ENCODE data around the gene ANGEL2. TPM values are rescaled to one million over a fixed set of nuclear protein-coding genes. Genes with fewer than 3 reads are reported as not detected.

Gene ANGEL2
- total and polyA plus RNA-seq, 2 experiments from 2014 or later: 15.2 to 49.6 TPM

GRCh38 chr1:213053455-213053854, 37.8 kb upstream of the ANGEL2 start:
- TF ChIP-seq CTCF (conservative IDR thresholded peaks at IDR 0.05; ENCODE audit: low read depth in 2 of 2): no peak
- TF ChIP-seq, protein P1, sequence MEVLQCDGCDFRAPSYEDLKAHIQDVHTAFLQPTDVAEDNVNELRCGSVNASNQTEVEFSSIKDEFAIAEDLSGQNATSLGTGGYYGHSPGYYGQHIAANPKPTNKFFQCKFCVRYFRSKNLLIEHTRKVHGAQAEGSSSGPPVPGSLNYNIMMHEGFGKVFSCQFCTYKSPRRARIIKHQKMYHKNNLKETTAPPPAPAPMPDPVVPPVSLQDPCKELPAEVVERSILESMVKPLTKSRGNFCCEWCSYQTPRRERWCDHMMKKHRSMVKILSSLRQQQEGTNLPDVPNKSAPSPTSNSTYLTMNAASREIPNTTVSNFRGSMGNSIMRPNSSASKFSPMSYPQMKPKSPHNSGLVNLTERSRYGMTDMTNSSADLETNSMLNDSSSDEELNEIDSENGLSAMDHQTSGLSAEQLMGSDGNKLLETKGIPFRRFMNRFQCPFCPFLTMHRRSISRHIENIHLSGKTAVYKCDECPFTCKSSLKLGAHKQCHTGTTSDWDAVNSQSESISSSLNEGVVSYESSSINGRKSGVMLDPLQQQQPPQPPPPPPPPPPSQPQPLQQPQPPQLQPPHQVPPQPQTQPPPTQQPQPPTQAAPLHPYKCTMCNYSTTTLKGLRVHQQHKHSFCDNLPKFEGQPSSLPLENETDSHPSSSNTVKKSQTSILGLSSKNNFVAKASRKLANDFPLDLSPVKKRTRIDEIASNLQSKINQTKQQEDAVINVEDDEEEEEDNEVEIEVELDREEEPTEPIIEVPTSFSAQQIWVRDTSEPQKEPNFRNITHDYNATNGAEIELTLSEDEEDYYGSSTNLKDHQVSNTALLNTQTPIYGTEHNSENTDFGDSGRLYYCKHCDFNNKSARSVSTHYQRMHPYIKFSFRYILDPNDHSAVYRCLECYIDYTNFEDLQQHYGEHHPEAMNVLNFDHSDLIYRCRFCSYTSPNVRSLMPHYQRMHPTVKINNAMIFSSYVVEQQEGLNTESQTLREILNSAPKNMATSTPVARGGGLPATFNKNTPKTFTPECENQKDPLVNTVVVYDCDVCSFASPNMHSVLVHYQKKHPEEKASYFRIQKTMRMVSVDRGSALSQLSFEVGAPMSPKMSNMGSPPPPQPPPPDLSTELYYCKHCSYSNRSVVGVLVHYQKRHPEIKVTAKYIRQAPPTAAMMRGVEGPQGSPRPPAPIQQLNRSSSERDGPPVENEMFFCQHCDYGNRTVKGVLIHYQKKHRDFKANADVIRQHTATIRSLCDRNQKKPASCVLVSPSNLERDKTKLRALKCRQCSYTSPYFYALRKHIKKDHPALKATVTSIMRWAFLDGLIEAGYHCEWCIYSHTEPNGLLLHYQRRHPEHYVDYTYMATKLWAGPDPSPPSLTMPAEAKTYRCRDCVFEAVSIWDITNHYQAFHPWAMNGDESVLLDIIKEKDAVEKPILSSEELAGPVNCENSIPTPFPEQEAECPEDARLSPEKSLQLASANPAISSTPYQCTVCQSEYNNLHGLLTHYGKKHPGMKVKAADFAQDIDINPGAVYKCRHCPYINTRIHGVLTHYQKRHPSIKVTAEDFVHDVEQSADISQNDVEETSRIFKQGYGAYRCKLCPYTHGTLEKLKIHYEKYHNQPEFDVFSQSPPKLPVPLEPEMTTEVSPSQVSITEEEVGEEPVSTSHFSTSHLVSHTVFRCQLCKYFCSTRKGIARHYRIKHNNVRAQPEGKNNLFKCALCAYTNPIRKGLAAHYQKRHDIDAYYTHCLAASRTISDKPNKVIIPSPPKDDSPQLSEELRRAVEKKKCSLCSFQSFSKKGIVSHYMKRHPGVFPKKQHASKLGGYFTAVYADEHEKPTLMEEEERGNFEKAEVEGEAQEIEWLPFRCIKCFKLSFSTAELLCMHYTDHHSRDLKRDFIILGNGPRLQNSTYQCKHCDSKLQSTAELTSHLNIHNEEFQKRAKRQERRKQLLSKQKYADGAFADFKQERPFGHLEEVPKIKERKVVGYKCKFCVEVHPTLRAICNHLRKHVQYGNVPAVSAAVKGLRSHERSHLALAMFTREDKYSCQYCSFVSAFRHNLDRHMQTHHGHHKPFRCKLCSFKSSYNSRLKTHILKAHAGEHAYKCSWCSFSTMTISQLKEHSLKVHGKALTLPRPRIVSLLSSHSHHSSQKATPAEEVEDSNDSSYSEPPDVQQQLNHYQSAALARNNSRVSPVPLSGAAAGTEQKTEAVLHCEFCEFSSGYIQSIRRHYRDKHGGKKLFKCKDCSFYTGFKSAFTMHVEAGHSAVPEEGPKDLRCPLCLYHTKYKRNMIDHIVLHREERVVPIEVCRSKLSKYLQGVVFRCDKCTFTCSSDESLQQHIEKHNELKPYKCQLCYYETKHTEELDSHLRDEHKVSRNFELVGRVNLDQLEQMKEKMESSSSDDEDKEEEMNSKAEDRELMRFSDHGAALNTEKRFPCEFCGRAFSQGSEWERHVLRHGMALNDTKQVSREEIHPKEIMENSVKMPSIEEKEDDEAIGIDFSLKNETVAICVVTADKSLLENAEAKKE (CRISPR knock-in tag; IDR thresholded peaks at IDR 0.05): no peak
- no peak for TF ChIP-seq ZNF331 (CRISPR knock-in tag; IDR thresholded peaks at IDR 0.05; ENCODE audit: low read depth)
- TF ChIP-seq EZH2phosphoT487 (IDR thresholded peaks at IDR 0.05; ENCODE audit: unreplicated experiment): no peak
- no peak for TF ChIP-seq JUNB (IDR thresholded peaks at IDR 0.05; ENCODE audit: unreplicated experiment)
- no peak for TF ChIP-seq ZNF114 (CRISPR knock-in tag; IDR thresholded peaks at IDR 0.05)
- TF ChIP-seq NANOG (IDR thresholded peaks at IDR 0.05; ENCODE audit: borderline replicate concordance): no peak
- TF ChIP-seq, protein P2, sequence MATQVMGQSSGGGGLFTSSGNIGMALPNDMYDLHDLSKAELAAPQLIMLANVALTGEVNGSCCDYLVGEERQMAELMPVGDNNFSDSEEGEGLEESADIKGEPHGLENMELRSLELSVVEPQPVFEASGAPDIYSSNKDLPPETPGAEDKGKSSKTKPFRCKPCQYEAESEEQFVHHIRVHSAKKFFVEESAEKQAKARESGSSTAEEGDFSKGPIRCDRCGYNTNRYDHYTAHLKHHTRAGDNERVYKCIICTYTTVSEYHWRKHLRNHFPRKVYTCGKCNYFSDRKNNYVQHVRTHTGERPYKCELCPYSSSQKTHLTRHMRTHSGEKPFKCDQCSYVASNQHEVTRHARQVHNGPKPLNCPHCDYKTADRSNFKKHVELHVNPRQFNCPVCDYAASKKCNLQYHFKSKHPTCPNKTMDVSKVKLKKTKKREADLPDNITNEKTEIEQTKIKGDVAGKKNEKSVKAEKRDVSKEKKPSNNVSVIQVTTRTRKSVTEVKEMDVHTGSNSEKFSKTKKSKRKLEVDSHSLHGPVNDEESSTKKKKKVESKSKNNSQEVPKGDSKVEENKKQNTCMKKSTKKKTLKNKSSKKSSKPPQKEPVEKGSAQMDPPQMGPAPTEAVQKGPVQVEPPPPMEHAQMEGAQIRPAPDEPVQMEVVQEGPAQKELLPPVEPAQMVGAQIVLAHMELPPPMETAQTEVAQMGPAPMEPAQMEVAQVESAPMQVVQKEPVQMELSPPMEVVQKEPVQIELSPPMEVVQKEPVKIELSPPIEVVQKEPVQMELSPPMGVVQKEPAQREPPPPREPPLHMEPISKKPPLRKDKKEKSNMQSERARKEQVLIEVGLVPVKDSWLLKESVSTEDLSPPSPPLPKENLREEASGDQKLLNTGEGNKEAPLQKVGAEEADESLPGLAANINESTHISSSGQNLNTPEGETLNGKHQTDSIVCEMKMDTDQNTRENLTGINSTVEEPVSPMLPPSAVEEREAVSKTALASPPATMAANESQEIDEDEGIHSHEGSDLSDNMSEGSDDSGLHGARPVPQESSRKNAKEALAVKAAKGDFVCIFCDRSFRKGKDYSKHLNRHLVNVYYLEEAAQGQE (IDR thresholded peaks at IDR 0.05; ENCODE audit: unreplicated experiment): no peak
- no peak for TF ChIP-seq EZH2 (IDR thresholded peaks at IDR 0.05; ENCODE audit: low read depth, unreplicated experiment)
- TF ChIP-seq POLR2AphosphoS5 (IDR thresholded peaks at IDR 0.05; ENCODE audit: low read depth): no peak
- no peak for TF ChIP-seq ETS1 (IDR thresholded peaks at IDR 0.05)
- no peak for TF ChIP-seq CREB1 (CRISPR knock-in tag; IDR thresholded peaks at IDR 0.05; ENCODE audit: low read depth)
- TF ChIP-seq STAT1 (IDR thresholded peaks at IDR 0.05; ENCODE audit: unreplicated experiment): no peak
- no peak overlapping the region for H3K27ac ChIP-seq (ENCODE audit: low read depth)
- no peak for ATAC-seq
- H3K4me1 Mint-ChIP-seq: peaks cover 43% of the 10 kb centered on the region
- H3K4me2 ChIP-seq: no peak overlapping the region
- no peaks in the 10 kb centered on the region for H3K27me3 ChIP-seq (ENCODE audit: insufficient read depth)
- H3K36me3 ChIP-seq (ENCODE audit: insufficient read depth): no peaks in the 10 kb centered on the region
- DNase-seq (ENCODE audit: low spot score): no peak
- peaks cover 8% of the 10 kb centered on the region for H3K36me3 Mint-ChIP-seq (ENCODE audit: low read depth)
- no peaks in the 10 kb centered on the region; the same call in 1 of the 2 replicates for H3F3A ChIP-seq (replicated peaks; ENCODE audit: low read depth)
- no peak overlapping the region for H3K4me3 ChIP-seq
- no peak overlapping the region for H3K4me3 Mint-ChIP-seq
- no peaks in the 10 kb centered on the region; the same call in 1 of the 2 replicates for H4K20me1 ChIP-seq (replicated peaks; ENCODE audit: insufficient read depth)
- H3K9me2 ChIP-seq (ENCODE audit: insufficient read depth): peaks cover 7% of the 10 kb centered on the region; the same call in 1 of the 2 replicates
- no peak overlapping the region for H2AFZ ChIP-seq
- peaks cover 21% of the 10 kb centered on the region for H3K4me1 ChIP-seq (ENCODE audit: insufficient read depth)
- peaks cover 9% of the 10 kb centered on the region for H3K27me3 Mint-ChIP-seq (ENCODE audit: insufficient read depth, low read depth, poor library complexity)
- no peak overlapping the region for H3K27ac Mint-ChIP-seq
- peaks cover 4% of the 10 kb centered on the region; the same call in 1 of the 3 replicates for H3K9me3 Mint-ChIP-seq
- peaks cover 67% of the 10 kb centered on the region for H3K79me2 ChIP-seq (replicated peaks; ENCODE audit: insufficient read depth)
